IPS DF 19.7 (cell line): ENCODE measurements around the gene GMDS.

ENCODE experiments used
- DNase-seq: peaks from one replicate; pipeline ENCODE4 v3.0.0-alpha.2; 2013; ENCODE audit warnings: low read depth, low spot score

GMDS gene

GRCh38 chr6:2240961-2241360, 4.4 kb downstream of the GMDS start:
- DNase-seq = no peak

GRCh38 chr6:2237001-2237400, 8.4 kb downstream of the GMDS start:
- DNase-seq = no peak

- DNase-seq = no peak
Measured at GRCh38 chr6:2235777-2236495, 9.5 kb downstream of the GMDS start.

- no peak for DNase-seq
Measured at GRCh38 chr6:2232445-2232844, 13.0 kb downstream of the GMDS start.

- DNase-seq = no peak
Measured at GRCh38 chr6:2231438-2231837, 14.0 kb downstream of the GMDS start.

- DNase-seq = no peak
Measured at GRCh38 chr6:2230659-2231277, 14.6 kb downstream of the GMDS start.

GRCh38 chr6:2229742-2230141, 15.7 kb downstream of the GMDS start:
- no peak for DNase-seq

- DNase-seq = no peak
Measured at GRCh38 chr6:2229039-2229438, 16.4 kb downstream of the GMDS start.

GRCh38 chr6:2228392-2228791, 17.0 kb downstream of the GMDS start:
- DNase-seq = no peak

GRCh38 chr6:2226775-2227174, 18.6 kb downstream of the GMDS start:
- no peak for DNase-seq

GRCh38 chr6:2225422-2226392, 19.7 kb downstream of the GMDS start:
- DNase-seq = no peak

GRCh38 chr6:2224847-2225382, 20.5 kb downstream of the GMDS start:
- no peak for DNase-seq

GRCh38 chr6:2222275-2222842, 23.0 kb downstream of the GMDS start:
- no peak for DNase-seq

- no peak for DNase-seq
Measured at GRCh38 chr6:2221726-2222274, 23.6 kb downstream of the GMDS start.

GRCh38 chr6:2220154-2220553, 25.3 kb downstream of the GMDS start:
- DNase-seq = no peak

- DNase-seq = no peak
Measured at GRCh38 chr6:2218866-2219265, 26.5 kb downstream of the GMDS start.

- no peak for DNase-seq
Measured at GRCh38 chr6:2216794-2217383, 28.5 kb downstream of the GMDS start.

- no peak for DNase-seq
Measured at GRCh38 chr6:2215342-2215741, 30.1 kb downstream of the GMDS start.

GRCh38 chr6:2213086-2213485, 32.3 kb downstream of the GMDS start:
- DNase-seq = no peak

- no peak for DNase-seq
Measured at GRCh38 chr6:2209226-2209809, 36.1 kb downstream of the GMDS start.

GRCh38 chr6:2208468-2208867, 36.9 kb downstream of the GMDS start:
- no peak for DNase-seq
